HG02571 (cell line): Measurements from ENCODE around the gene RPS6KL1.

Experiments used
- ATAC-seq: cut with Tn5 transposase; IDR thresholded peaks from one replicate; pipeline ENCODE4 v1.9.1; 2021; ENCODE audit warnings: mild to moderate bottlenecking, moderate library complexity; ENCODE audit not compliant: unreplicated experiment

RPS6KL1 gene

GRCh38 chr14:74858022-74858421, 65.0 kb downstream of the RPS6KL1 start:
- ATAC-seq, result no peak

DNA sequence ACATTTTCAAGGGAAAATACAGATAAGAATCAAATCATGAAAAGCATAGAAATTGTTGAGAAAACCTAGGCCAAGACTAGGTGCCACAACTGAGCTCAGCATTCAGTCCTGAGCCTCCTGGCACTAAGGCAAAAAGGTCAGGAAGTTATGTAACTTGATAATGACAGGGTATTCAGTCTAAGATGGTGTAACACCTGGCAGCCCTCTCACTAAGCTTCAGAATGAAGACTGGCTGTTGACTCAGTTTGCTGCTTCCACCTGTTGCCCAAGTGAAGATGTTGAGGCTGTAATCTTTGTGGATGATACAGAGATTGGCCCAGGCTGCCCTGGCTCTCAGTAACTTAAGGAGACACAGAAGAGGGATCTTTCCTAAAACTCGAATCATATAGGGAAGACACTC, 66.7 kb downstream of the RPS6KL1 start:
- no peak for ATAC-seq

DNA sequence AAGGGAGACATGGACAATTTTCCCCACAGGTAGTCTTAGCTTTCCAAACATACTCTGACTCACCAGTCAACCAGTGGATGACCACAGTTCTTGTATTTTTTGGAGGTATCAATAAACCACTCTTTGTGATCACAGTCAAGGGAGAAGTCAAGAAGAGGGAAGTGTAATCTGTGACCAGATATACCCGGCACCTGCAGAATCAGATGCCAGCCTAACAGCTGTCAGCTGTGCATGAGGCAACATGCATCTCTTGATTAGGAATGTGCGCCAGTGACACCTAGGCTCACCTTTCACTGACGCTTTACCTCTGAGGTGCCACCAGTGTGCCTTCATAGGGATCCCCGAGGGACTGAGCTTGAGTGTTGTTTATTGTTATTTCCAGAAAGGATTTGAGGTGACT, 67.1 kb downstream of the RPS6KL1 start:
- ATAC-seq, result no peak

- no peak for ATAC-seq
Measured at GRCh38 chr14:74855021-74855420, 68.0 kb downstream of the RPS6KL1 start.
